Activated naive CD8-positive, alpha-beta T cell treated with anti-CD3 and anti-CD28 coated beads for 36 hours (primary cell): ENCODE measurements around the gene ACER3. TPM values are rescaled to one million over a fixed set of nuclear protein-coding genes. Genes with fewer than 3 reads are reported as not detected.
A peak's percentile ranks its signal among the peaks of the same experiment; 100 is the strongest.
"Not testable (repeated sequence)": the region's sequence is repeated elsewhere in the genome, so short reads cannot be mapped to it uniquely, and the experiment has no call there.

Experiments used
- DNase-seq: peaks from one replicate; pipeline ENCODE4 v3.0.0; 2021
- H3K27ac Mint-ChIP-seq: one replicate; pipeline ENCODE4 v1.8.0; 2022; ENCODE audit warnings: mild to moderate bottlenecking, moderate library complexity, mixed read lengths
- H3K27me3 Mint-ChIP-seq: one replicate; pipeline ENCODE4 v1.8.0; 2022; ENCODE audit warnings: mild to moderate bottlenecking, mixed read lengths
- H3K36me3 Mint-ChIP-seq: one replicate; pipeline ENCODE4 v1.8.0; 2021; ENCODE audit warnings: mild to moderate bottlenecking, mixed read lengths
- H3K4me1 Mint-ChIP-seq: one replicate; pipeline ENCODE4 v1.8.0; 2021; ENCODE audit warnings: mixed read lengths
- H3K4me3 Mint-ChIP-seq: one replicate; pipeline ENCODE4 v1.8.0; 2022; ENCODE audit warnings: mild to moderate bottlenecking, moderate library complexity, mixed read lengths
- H3K9me3 Mint-ChIP-seq: one replicate; pipeline ENCODE4 v1.8.0; 2022; ENCODE audit warnings: mixed read lengths
- total RNA-seq, 2 experiments: library from RNA; stranded (reverse); gene quantifications; one replicate each; pipeline ENCODE4 v1.2.3, GENCODE V29; 2021

Gene ACER3
- total RNA-seq, 2 experiments from 2014 or later, result 10.7 to 11.6 TPM

DNA sequence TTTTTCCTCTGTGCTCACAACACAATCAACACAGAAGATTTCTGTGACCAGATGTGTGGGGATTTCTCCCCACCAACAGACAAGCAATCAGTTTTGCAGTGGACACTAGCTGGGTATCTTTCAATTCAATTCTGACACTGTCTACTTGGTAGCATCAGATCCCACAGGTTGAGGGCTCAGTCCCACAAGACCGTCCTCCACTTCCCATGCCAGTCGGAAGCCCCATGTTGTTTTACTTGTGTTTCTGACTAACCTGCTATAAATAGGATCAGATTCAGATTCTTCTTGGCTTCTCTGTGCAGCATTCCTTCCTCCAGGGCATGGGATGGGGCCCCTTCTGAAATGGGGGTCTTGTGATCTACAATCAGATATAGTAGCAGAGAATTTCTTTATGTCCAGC lies 19.6 kb downstream of the ACER3 start:
- Mint-ChIP-seq H3K4me3 (no peak overlapping the region), H3K27ac (no peak overlapping the region), H3K4me1 (peaks cover 13% of the 10 kb centered on the region), H3K27me3 (no peaks in the 10 kb centered on the region), H3K9me3 (no peaks in the 10 kb centered on the region), H3K36me3 (peaks cover 7% of the 10 kb centered on the region)
- no peak for DNase-seq

DNA sequence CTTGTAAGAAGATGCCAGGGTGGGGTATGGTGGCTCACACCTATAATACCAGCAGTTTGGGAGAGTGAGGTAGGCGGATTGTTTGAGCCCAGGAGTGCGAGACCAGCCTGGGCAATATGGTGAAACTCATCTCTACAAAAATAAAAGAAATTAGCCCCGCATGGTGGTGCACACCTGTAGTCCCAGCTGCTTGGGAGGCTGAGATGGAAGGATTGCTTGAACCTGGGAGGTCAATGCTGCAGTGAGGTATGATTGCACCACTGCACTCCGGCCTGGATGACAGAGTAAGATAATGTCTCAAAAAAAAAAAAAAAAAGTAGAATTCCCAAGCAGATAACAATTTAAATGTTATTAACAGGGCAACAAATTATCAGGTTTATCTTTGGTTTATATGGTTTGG lies 20.2 kb downstream of the ACER3 start:
- no peak overlapping the region for H3K27ac Mint-ChIP-seq
- peaks cover 7% of the 10 kb centered on the region for H3K36me3 Mint-ChIP-seq
- no peak overlapping the region for H3K4me3 Mint-ChIP-seq
- H3K4me1 Mint-ChIP-seq, result peaks cover 18% of the 10 kb centered on the region
- DNase-seq, result no peak
- no peaks in the 10 kb centered on the region for H3K27me3 Mint-ChIP-seq
- H3K9me3 Mint-ChIP-seq, result no peaks in the 10 kb centered on the region

DNA sequence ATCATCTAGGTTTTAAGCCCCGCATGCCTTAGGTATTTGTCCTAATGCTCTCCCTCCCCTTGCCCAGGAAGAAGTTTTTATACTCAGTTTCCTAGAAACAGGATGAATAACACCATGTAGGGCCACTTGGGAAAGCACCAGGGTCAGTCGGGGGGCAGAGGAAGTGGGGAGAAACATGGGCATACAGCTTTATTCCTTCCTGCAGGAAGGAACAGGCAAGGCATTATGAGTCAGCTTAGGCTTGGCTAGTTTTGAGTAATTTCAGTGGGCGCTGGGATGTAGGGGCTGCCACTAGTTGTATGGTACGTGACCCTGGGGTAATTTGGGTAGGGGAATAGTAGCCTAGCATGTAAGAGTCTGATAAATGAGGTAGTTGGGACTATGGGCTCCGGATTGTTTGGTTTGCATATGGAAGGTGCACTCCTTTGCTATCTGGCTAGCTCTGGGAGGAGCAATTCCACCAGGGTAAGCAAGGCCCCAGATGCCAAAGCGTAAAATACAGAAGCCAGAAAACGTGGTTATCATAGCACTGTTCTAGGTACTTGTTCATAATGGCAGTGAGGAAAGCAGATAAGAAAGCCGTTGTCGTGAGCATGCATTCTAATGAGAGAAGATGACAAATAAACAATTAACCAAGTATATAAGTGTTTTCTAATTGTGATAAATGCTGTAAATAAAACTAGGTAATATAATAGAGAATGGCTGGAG lies 24.8 kb downstream of the ACER3 start:
- DNase-seq, result peak; percentile 12
- Mint-ChIP-seq H3K4me1 (peaks cover 18% of the 10 kb centered on the region), H3K27me3 (no peaks in the 10 kb centered on the region), H3K4me3 (no peak overlapping the region), H3K9me3 (no peaks in the 10 kb centered on the region), H3K36me3 (peaks cover 4% of the 10 kb centered on the region), H3K27ac (no peak overlapping the region)

DNA sequence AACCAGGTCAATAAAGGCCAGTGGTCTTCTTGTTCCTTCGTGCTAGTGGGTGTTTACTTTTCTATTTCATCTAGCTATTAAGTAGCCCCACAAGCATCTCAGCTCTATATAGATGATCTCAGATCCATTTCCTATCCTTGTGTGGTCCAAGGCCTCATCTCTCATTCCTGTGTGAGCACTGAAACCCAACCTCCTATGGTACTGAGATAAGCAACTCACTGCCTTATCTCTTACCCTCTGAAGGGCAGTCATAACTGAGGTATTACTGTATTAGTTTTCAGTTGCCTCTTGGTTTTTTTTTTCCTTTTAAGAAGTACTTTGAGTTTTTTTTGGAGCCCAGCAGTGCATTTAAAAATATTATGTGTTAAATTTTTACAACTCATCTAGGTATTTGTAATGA lies 28.3 kb downstream of the ACER3 start:
- no peak for DNase-seq
- H3K4me3 Mint-ChIP-seq, result no peak overlapping the region
- no peak overlapping the region for H3K27ac Mint-ChIP-seq
- no peaks in the 10 kb centered on the region for H3K27me3 Mint-ChIP-seq
- H3K9me3 Mint-ChIP-seq, result no peaks in the 10 kb centered on the region
- peaks cover 15% of the 10 kb centered on the region for H3K4me1 Mint-ChIP-seq
- peaks cover 4% of the 10 kb centered on the region for H3K36me3 Mint-ChIP-seq

DNA sequence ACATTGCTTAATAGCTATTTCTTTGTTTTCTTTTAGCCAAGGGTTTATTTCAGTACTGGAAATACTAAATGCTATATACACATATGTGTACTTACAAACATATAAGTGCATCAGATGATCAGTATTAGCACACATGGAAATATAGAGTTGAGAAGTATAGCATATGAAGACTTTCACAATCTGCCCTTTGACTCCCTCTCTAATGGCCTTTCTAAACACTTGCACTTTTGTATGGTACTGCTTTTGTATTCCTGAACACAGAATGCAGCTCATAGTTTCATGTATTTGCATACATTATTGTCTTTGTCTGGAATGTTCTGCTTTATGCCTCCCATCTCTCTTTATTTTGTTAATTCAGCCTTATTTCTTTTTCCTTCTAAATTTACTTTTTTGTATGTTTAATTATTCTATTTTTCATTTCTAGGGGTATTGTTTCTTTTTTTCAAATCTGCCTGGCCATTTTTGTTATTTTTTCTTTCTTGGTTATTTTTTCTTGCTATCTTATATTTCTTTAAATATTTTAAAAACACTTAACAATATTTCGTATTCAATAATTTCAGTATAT lies 28.8 kb downstream of the ACER3 start:
- H3K9me3 Mint-ChIP-seq, result no peaks in the 10 kb centered on the region

DNA sequence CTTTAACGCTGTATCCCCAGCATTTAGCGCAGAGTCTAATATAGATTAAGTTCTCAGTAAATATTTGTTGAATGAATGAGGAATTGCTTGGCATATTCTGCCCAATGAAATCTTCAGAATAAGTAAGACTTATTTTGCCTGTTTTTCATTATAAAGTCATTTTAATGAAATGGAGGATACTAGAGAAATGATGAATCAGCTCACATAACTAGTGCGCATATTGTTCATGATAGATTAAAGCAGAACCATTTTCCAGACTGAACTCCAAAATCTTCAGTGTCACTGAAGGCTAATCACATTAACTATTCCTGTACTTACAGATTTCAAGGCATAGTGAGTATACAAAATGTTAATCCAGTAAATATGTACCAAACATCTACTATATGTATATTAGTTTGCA lies 29.6 kb downstream of the ACER3 start:
- no peak for DNase-seq
- Mint-ChIP-seq H3K4me1 (peaks cover 7% of the 10 kb centered on the region), H3K27ac (no peak overlapping the region)

More for the DNA sequence above, 28.8 kb downstream of the ACER3 start:
- Mint-ChIP-seq H3K36me3 (peaks cover 4% of the 10 kb centered on the region), H3K4me1 (peaks cover 13% of the 10 kb centered on the region), H3K4me3 (no peak overlapping the region), H3K27ac (no peak overlapping the region), H3K27me3 (no peaks in the 10 kb centered on the region)
- no peak for DNase-seq

DNA sequence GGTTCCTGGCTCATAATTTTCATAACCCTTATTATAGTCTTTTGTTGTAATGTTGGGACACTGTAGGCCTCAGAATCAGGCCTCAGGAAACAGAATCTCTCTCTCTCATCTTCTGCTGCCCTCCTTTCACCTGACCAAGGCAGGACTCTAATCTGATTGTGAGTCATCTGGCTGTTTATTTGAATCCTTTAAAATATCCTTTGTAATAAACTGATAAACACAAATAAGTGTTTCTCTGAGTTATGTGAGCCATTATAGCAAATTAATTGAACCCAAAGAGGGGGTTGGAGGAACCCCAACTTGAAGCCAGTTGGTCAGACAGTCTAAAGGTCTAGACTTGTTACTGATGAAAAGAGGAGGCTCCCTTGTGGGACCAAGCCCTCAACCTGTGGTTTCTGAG lies 30.6 kb downstream of the ACER3 start:
- no peaks in the 10 kb centered on the region for H3K27me3 Mint-ChIP-seq
- no peak overlapping the region for H3K27ac Mint-ChIP-seq
- H3K36me3 Mint-ChIP-seq, result peaks cover 1% of the 10 kb centered on the region
- no peak overlapping the region for H3K4me3 Mint-ChIP-seq
- peaks cover 4% of the 10 kb centered on the region for H3K4me1 Mint-ChIP-seq
- DNase-seq, result no peak
- H3K9me3 Mint-ChIP-seq, result no peaks in the 10 kb centered on the region

More for the DNA sequence above, 29.6 kb downstream of the ACER3 start:
- Mint-ChIP-seq H3K36me3 (peaks cover 4% of the 10 kb centered on the region), H3K9me3 (no peaks in the 10 kb centered on the region), H3K27me3 (no peaks in the 10 kb centered on the region), H3K4me3 (no peak overlapping the region)

DNA sequence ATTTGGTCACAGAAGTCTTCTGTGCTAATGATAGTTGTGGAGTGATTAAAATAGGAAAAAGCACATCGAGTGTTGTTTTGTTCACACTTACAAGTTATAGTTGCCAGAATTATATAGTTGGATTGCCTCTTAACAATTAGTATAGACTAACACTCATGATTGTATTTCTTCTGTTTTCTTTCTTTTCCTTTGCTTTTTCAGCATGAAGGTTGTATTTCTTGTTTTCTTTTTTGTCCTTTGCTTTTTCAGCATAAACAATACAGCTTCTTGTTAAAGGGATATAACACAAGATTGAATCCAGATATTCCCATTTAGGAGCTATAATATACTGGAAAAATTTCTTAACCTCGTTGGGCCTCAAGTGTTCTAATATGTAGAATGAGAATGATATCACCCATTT lies 31.1 kb downstream of the ACER3 start:
- Mint-ChIP-seq H3K27ac (no peak overlapping the region), H3K4me1 (peaks cover 4% of the 10 kb centered on the region), H3K4me3 (no peak overlapping the region), H3K36me3 (no peaks in the 10 kb centered on the region), H3K9me3 (no peaks in the 10 kb centered on the region), H3K27me3 (no peaks in the 10 kb centered on the region)
- no peak for DNase-seq

DNA sequence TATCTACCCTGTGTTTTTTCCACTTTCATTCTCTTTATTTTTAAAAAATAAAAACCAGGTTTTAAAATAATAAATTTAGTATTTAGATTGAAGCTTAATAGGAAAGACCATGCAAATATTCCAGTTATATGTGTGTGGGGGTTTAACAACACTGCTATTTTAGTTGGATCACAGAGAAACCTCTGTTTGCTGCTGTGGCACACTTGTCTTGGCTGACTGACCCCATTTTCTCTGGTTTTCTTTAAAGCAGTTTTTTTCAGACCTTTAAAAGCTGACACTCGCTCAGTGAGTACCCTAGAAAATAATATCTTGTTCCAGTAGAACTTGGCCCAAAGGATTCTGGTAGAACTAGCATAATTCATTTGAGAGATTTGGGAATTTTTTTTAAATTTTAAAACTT lies 31.6 kb downstream of the ACER3 start:
- H3K9me3 Mint-ChIP-seq, result no peaks in the 10 kb centered on the region
- H3K36me3 Mint-ChIP-seq, result no peaks in the 10 kb centered on the region
- no peak for DNase-seq
- no peak overlapping the region for H3K4me3 Mint-ChIP-seq
- H3K27me3 Mint-ChIP-seq, result no peaks in the 10 kb centered on the region
- peaks cover 4% of the 10 kb centered on the region for H3K4me1 Mint-ChIP-seq
- no peak overlapping the region for H3K27ac Mint-ChIP-seq

DNA sequence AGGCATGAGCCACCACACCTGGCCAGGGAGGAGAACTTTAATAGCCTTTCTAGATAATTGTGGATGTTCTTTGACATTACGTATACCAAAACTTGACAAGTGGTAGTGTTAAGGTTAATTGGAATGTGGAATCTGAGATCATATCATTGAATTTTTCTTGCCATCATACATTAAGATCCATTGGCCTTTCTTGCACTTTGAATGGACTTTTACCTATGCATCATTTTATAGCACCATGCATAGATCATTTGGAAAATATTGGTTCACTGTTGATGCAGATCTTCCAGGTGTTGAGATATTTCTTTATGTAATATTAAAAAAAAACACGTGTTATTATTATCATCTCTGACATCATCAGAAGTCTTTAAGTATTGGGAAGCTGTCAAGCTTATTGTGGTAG lies 36.5 kb downstream of the ACER3 start:
- Mint-ChIP-seq H3K27me3 (no peaks in the 10 kb centered on the region), H3K9me3 (no peaks in the 10 kb centered on the region), H3K4me1 (peaks cover 7% of the 10 kb centered on the region), H3K27ac (no peak overlapping the region), H3K4me3 (no peak overlapping the region), H3K36me3 (no peaks in the 10 kb centered on the region)
- no peak for DNase-seq

DNA sequence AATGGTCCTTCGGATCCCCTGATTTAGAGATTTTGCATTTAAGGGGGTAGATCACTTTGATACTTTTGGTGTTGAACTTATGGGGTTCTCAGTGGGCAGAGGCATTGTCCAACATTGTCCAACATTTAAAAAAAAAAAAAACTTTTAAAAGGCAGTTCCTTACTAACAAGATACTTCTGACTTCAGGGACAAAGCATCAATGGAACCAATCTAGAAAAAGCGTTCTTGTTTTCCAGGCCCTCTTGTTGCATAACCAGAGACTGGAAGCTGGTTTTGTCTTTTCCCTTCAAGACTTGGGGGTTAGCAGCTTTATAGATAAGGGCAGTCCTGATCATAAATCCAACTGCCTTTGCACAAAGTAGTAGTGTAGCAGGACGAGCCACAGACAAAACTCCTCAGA lies 40.4 kb downstream of the ACER3 start:
- no peak overlapping the region for H3K4me3 Mint-ChIP-seq
- no peaks in the 10 kb centered on the region for H3K9me3 Mint-ChIP-seq
- H3K27ac Mint-ChIP-seq, result no peak overlapping the region
- no peak for DNase-seq
- peaks cover 5% of the 10 kb centered on the region for H3K36me3 Mint-ChIP-seq
- H3K4me1 Mint-ChIP-seq, result peaks cover 3% of the 10 kb centered on the region
- no peaks in the 10 kb centered on the region for H3K27me3 Mint-ChIP-seq

DNA sequence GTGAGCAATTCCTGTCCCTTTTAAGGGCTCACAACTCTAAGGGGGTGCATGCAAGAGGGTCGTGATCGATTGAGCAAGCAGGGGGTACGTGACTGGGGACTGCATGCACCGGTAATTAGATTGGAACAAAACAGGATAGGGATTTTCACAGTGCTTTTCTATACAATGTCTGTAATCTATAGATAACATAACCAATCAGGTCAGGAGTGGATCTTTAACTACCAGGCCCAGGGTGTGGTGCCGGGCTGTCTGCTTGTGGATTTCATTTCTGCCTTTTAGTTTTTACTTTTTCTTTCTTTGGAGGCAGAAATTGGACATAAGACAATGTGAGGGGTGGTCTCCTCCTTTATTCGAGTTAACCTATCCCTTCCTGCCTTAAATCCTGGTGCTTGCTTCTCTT lies 40.9 kb downstream of the ACER3 start:
- not testable (repeated sequence) for H3K27ac Mint-ChIP-seq, H3K4me1 Mint-ChIP-seq, H3K36me3 Mint-ChIP-seq, H3K27me3 Mint-ChIP-seq, H3K9me3 Mint-ChIP-seq, DNase-seq, H3K4me3 Mint-ChIP-seq

DNA sequence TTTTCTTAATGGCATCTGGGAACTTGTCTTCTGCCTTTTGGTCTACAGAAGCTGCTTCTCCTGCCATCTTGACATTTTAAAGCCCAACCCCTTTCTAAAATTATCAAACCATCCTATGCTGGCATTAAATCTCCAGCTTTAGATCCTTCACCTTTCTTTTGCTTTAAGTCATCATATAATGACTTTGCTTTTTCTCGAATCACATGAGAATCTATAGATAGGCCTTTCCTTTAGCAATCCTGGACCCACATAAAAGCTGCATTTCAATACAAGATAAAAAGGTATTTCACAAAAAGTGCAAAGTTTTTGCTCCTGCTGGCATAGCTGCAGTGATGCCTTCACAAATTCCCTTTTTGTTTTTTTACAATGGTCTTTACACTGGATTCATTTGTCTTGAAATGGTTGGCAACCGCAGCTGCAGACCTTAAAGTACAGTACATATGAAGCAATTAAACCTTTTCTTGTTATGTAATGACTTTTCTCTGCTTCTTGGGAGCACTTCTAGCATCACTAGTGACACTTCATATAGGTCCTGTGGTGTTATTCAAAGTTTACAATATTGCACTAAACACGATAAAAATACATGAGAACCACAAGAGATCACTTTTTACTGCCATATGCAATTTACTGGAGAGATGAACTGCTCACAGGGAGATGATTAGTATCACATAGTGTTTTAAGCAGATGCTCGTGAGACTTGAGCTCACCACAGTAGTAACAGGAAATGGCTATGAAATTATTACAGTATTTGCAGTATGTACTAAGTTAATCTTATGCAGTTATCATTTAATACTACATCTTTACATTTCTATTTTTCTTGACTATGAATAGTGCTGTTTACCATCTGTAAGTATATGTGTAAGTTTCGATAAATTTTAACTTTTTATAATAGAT lies 41.6 kb downstream of the ACER3 start:
- H3K4me1 Mint-ChIP-seq, result peaks cover 3% of the 10 kb centered on the region
- no peak for DNase-seq
- H3K27me3 Mint-ChIP-seq, result no peaks in the 10 kb centered on the region
- peaks cover 11% of the 10 kb centered on the region for H3K36me3 Mint-ChIP-seq
- no peaks in the 10 kb centered on the region for H3K9me3 Mint-ChIP-seq
- H3K4me3 Mint-ChIP-seq, result no peak overlapping the region
- no peak overlapping the region for H3K27ac Mint-ChIP-seq

DNA sequence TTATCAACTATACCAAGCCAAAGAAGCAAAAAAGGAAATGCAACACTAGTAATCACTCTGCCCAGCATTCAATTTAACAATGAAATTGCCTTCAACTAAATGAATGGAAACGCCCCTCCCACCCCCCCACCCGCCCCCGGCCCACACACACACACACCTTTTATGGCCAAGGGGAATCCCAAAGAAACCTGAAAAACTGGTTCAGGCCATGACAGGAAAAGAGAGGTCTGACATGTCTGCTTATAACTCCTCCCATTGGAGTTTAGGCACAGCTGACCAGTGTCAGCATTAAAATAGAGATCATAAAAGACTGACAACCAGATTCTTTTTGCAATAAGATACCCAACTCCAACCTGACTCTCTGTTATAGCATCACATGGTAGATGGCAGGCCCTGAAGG lies 42.6 kb downstream of the ACER3 start:
- H3K9me3 Mint-ChIP-seq, result peaks cover 2% of the 10 kb centered on the region
- H3K27ac Mint-ChIP-seq, result no peak overlapping the region
- no peak for DNase-seq
- H3K4me3 Mint-ChIP-seq, result no peak overlapping the region
- H3K4me1 Mint-ChIP-seq, result peaks cover 3% of the 10 kb centered on the region
- no peaks in the 10 kb centered on the region for H3K27me3 Mint-ChIP-seq
- peaks cover 12% of the 10 kb centered on the region for H3K36me3 Mint-ChIP-seq

DNA sequence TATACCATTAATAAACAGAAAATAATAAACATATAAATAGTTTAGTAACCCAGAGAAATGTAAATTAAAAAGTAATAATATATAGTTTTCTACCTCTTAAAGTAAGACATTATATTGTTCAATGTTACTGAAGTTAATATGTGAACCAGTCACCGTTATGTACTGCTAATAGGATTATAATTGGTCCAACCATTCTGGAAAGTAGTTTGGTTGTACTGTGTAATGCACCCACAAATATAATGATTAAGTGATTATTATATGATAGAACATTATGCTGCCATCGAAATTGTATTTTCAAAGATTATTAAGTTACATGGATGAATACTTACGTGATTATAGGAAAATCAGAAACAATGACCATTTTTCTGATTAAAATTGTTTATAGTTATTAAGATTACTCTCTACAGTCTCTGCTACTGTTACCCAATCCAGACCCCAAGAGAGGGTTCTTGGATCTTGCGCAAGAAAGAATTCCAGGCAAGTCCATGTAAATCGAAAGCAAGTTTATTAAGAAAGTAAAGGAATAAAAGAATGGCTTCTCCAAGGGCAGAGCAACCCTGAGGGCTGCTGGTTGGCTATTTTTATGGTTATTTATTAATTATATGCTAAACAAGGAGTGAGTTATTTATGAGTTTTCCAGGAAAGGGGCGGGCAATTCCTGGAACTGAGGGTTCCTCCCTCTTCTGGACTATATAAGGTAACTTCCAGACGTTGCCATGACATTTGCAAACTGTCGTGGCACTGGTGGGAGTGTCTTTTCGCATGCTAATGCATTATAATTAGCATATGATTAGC lies 50.1 kb downstream of the ACER3 start:
- Mint-ChIP-seq H3K4me3 (no peak overlapping the region), H3K27me3 (no peaks in the 10 kb centered on the region), H3K9me3 (peaks cover 9% of the 10 kb centered on the region), H3K36me3 (peaks cover 17% of the 10 kb centered on the region), H3K4me1 (no peaks in the 10 kb centered on the region), H3K27ac (no peak overlapping the region)
- no peak for DNase-seq
